DOHH2 (cell line): Measurements from ENCODE around the gene INPP4B.
A peak's percentile ranks its signal among the peaks of the same experiment; 100 is the strongest.

Source experiments
- H3F3A ChIP-seq: fragments of 200-600 bp; sonication (generic), shearing (Covaris generic); 2 replicates; pipeline ENCODE4 v1.6.0; 2016; ENCODE audit warnings: antibody characterized with exemption, mild to moderate bottlenecking; ENCODE audit not compliant: control insufficient read depth, insufficient read depth
- H3K27ac ChIP-seq: fragments of 200-600 bp; sonication (generic); 2 replicates; pipeline ENCODE4 v1.5.1; 2014; ENCODE audit warnings: low read depth, mild to moderate bottlenecking, low read length, moderate library complexity
- H3K27me3 ChIP-seq: fragments of 200-600 bp; sonication (generic); 2 replicates; pipeline ENCODE4 v1.6.1; 2014; ENCODE audit warnings: mild to moderate bottlenecking, low read length, mixed read lengths; ENCODE audit not compliant: control insufficient read depth
- H3K36me3 ChIP-seq: fragments of 200-600 bp; sonication (generic); 2 replicates; pipeline ENCODE4 v1.6.1; 2014; ENCODE audit warnings: mild to moderate bottlenecking, low read length, moderate library complexity, mixed read lengths; ENCODE audit not compliant: control insufficient read depth
- H3K4me1 ChIP-seq: fragments of 200-600 bp; sonication (generic); 2 replicates; pipeline ENCODE4 v1.6.1; 2014; ENCODE audit warnings: mild to moderate bottlenecking, low read length, mixed read lengths; ENCODE audit not compliant: control insufficient read depth
- H3K4me2 ChIP-seq: fragments of 200-600 bp; sonication (generic); 2 replicates; pipeline ENCODE4 v1.6.0; 2014; ENCODE audit warnings: mild to moderate bottlenecking, low read length, moderate library complexity
- H3K4me3 ChIP-seq: fragments of 200-600 bp; sonication (generic); 2 replicates; pipeline ENCODE4 v1.5.1; 2014; ENCODE audit warnings: mild to moderate bottlenecking, low read length, mixed read lengths
- H3K79me2 ChIP-seq: fragments of 200-600 bp; sonication (generic); 2 replicates; pipeline ENCODE4 v1.6.1; 2014; ENCODE audit warnings: mild to moderate bottlenecking, low read length, mixed read lengths; ENCODE audit not compliant: control insufficient read depth
- H3K9me2 ChIP-seq: fragments of 200-600 bp; sonication (generic); replicated peaks from 2 replicates; pipeline ENCODE4 v1.6.1; 2014; ENCODE audit warnings: mild to moderate bottlenecking, low read length, mixed read lengths; ENCODE audit not compliant: control insufficient read depth
- H3K9me3 ChIP-seq: fragments of 200-600 bp; sonication (generic); 2 replicates; pipeline ENCODE4 v1.6.1; 2014; ENCODE audit warnings: antibody characterized with exemption, low read length, mixed read lengths; ENCODE audit not compliant: control insufficient read depth, insufficient read depth
- H4K20me1 ChIP-seq: fragments of 200-600 bp; sonication (generic); 2 replicates; pipeline ENCODE4 v1.6.0; 2014; ENCODE audit warnings: low read depth, mild to moderate bottlenecking, antibody characterized with exemption, low read length, moderate library complexity; ENCODE audit not compliant: control insufficient read depth, insufficient read depth
- EZH2phosphoT487 ChIP-seq: fragments of 200-600 bp; sonication (generic); IDR thresholded peaks from 2 replicates; pipeline ENCODE4 v1.6.1; 2017; ENCODE audit warnings: borderline replicate concordance, mild to moderate bottlenecking, antibody characterized with exemption, low read length, moderate library complexity, mixed read lengths
- TF ChIP-seq, protein P1 (sequence below): fragments of 200-600 bp; sonication (generic); IDR thresholded peaks from one replicate; pipeline ENCODE4 v1.5.1; 2014; ENCODE audit warnings: antibody characterized with exemption, mild to moderate bottlenecking, low read depth, low read length; ENCODE audit not compliant: poor library complexity, severe bottlenecking

Gene INPP4B

DNA sequence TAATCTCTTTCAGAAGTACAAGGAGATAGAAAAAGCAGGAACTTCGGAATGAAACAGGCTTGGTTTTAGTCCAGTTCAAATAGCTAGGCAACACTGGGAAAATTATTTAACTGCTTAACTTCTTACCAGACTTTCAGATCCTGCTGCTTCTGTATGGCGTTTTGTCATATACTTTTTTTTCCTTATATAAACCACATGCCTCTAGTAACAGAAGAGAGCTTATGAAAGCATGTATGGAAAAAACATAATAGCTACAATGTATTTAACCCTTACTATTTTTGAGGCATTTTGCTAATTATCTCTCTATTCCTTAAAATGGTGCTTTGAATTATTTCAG is 439.6 kb downstream of the INPP4B start:
- no peak overlapping the region for H3K4me3 ChIP-seq
- no peak for TF ChIP-seq EZH2phosphoT487
- TF ChIP-seq, protein P1, sequence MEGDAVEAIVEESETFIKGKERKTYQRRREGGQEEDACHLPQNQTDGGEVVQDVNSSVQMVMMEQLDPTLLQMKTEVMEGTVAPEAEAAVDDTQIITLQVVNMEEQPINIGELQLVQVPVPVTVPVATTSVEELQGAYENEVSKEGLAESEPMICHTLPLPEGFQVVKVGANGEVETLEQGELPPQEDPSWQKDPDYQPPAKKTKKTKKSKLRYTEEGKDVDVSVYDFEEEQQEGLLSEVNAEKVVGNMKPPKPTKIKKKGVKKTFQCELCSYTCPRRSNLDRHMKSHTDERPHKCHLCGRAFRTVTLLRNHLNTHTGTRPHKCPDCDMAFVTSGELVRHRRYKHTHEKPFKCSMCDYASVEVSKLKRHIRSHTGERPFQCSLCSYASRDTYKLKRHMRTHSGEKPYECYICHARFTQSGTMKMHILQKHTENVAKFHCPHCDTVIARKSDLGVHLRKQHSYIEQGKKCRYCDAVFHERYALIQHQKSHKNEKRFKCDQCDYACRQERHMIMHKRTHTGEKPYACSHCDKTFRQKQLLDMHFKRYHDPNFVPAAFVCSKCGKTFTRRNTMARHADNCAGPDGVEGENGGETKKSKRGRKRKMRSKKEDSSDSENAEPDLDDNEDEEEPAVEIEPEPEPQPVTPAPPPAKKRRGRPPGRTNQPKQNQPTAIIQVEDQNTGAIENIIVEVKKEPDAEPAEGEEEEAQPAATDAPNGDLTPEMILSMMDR: no peak
- H3K27ac ChIP-seq: no peak overlapping the region
- H3K79me2 ChIP-seq: no peaks in the 10 kb centered on the region
- no peaks in the 10 kb centered on the region for H3K9me3 ChIP-seq
- H3K4me1 ChIP-seq: peaks cover 7% of the 10 kb centered on the region
- no peaks in the 10 kb centered on the region for H3K27me3 ChIP-seq
- no peaks in the 10 kb centered on the region for H4K20me1 ChIP-seq
- H3F3A ChIP-seq: no peaks in the 10 kb centered on the region
- H3K9me2 ChIP-seq: no peaks in the 10 kb centered on the region
- H3K36me3 ChIP-seq: no peaks in the 10 kb centered on the region
- no peak overlapping the region for H3K4me2 ChIP-seq

DNA sequence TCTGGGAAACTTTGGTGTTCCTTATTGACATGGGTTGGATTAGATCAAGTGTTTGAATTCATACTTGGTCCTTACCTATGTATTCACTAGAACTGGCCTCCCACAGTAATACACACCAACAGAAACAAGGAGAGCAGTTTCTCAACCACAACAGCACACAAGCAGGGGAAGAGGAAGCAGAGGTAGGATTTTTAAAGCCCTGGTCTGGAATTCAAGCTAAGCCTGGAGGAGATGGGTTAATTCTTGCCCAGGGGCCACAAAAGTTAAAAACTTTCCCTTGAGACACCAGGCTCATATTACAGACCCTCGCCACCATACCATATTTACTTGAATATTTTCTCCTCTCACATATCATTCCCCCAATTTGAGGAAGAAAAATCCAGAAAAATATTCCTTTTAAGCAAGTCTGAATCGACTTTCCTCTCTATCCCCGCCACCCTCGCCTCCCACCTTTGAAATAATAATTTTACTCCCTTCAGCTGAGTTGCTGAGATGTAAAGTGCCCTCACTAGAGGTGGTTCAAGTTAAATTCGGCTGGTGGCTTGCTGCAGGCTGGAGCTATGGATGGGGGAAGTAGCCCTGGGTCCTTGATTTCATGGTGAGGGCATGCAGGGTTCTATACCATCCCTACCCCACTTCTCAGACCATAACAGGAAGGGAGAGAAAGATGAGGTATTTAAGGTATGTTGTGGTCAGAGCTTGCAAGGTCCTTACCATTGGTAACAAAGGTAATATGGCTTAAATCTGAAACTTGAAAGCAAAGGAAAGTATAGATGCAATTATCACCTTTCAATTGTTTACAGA is 440.2 kb downstream of the INPP4B start:
- H3K9me3 ChIP-seq: no peaks in the 10 kb centered on the region
- H3K4me3 ChIP-seq: peak overlapping the region; percentile 26; the same call in 1 of the 2 replicates
- peaks cover 7% of the 10 kb centered on the region for H3K4me1 ChIP-seq
- no peaks in the 10 kb centered on the region for H3K27me3 ChIP-seq
- H3K9me2 ChIP-seq: no peaks in the 10 kb centered on the region
- H4K20me1 ChIP-seq: no peaks in the 10 kb centered on the region
- H3K27ac ChIP-seq: no peak overlapping the region
- H3K79me2 ChIP-seq: no peaks in the 10 kb centered on the region
- peak overlapping the region; percentile 34; the same call in 1 of the 2 replicates for H3K4me2 ChIP-seq
- H3K36me3 ChIP-seq: no peaks in the 10 kb centered on the region
- no peaks in the 10 kb centered on the region for H3F3A ChIP-seq
- TF ChIP-seq, protein P1: no peak
- TF ChIP-seq EZH2phosphoT487: no peak

DNA sequence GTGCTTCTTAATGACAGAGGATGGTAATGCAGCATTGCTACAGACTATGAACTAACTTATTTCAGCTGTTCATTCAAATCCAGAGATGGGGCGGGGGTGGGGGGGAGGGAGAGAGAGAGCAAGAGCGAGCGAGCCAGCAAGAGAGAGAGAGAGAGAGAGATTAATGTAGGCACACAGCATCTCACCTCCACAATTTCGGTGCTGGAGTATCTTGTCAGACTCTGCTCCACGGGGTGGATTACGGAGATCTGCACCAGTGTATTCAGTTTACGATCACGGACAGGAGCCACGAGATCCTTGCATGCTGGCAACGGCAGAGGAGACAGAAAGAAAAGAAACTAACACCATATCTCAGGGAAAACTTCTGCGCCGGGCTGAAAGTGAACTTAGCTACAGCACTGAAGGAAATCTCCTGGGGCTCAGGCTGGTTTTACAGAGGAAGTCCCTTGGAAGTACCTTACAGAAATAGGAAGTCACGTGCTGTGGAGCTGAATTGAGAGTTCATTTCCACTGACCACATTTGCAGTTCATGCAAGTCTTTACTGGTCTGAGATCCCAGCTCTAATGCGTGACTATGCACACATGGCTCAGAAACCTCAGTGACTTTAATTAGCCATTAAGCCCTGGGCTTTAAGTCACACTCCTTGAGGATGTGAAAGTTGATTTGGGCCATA is 440.9 kb downstream of the INPP4B start:
- Histone ChIP-seq H3F3A (no peaks in the 10 kb centered on the region), H3K4me2 (peak overlapping the region; percentile 34), H3K27ac (no peak overlapping the region), H3K9me3 (no peaks in the 10 kb centered on the region), H4K20me1 (no peaks in the 10 kb centered on the region), H3K36me3 (no peaks in the 10 kb centered on the region), H3K27me3 (no peaks in the 10 kb centered on the region), H3K4me3 (peak overlapping the region; percentile 26), H3K4me1 (peaks cover 7% of the 10 kb centered on the region), H3K9me2 (no peaks in the 10 kb centered on the region), H3K79me2 (no peaks in the 10 kb centered on the region)
- TF ChIP-seq EZH2phosphoT487: no peak
- TF ChIP-seq, protein P1: no peak
